H1 (cell line): ENCODE measurements around the gene APOL1. TPM values are rescaled to one million over a fixed set of nuclear protein-coding genes. Genes with fewer than 3 reads are reported as not detected.

Experiments
- CTCF ChIA-PET: fragments of 300-600 bp; sonication (Branson Sonifier 250); formaldehyde crosslinking; loops from one replicate; lab custom pipeline; 2021; ENCODE audit not compliant: partially characterized antibody; lab: Charles Lee
- POLR2A ChIA-PET: fragments of 300-600 bp; sonication (Branson Sonifier 250); formaldehyde crosslinking; loops from one replicate; lab custom pipeline; 2021; ENCODE audit warnings: inconsistent platforms; ENCODE audit not compliant: partially characterized antibody; lab: Charles Lee
- DNase-seq, 2 experiments: peaks; one replicate each; pipeline versions ENCODE4 v3.0.0 to v3.0.0-alpha.2; 2010 to 2022; ENCODE audit warnings: low spot score in 2 of 2, low read depth in 1 of 2, mixed read lengths in 1 of 2
- FAIRE-seq: peaks from 2 replicates; lab custom pipeline; 2011; peaks lifted over from hg19 to GRCh38; lab: Jason Lieb, UNC
- H2AFZ ChIP-seq: 2 replicates; pipeline ENCODE4 v1.8.1; 2012; ENCODE audit warnings: low read length, inconsistent platforms
- H2AK5ac ChIP-seq: 2 replicates; pipeline ENCODE4 v1.6.1; 2013; ENCODE audit warnings: low read depth, low read length
- H2BK120ac ChIP-seq: replicated peaks from 2 replicates; pipeline ENCODE3; 2013; ENCODE audit warnings: low read depth, low read length, inconsistent platforms
- H2BK12ac ChIP-seq: 2 replicates; pipeline ENCODE4 v1.6.1; 2013; ENCODE audit warnings: low read depth, low read length
- H2BK15ac ChIP-seq: 2 replicates; pipeline ENCODE4 v1.6.1; 2013; ENCODE audit warnings: low read length
- H2BK20ac ChIP-seq: 2 replicates; pipeline ENCODE4 v1.6.1; 2013; ENCODE audit warnings: low read length
- H2BK5ac ChIP-seq: 2 replicates; pipeline ENCODE4 v1.6.1; 2013; ENCODE audit warnings: low read depth, low read length
- H3K14ac ChIP-seq: 2 replicates; pipeline ENCODE4 v1.6.1; 2013; ENCODE audit warnings: inconsistent platforms; ENCODE audit not compliant: insufficient read length
- H3K18ac ChIP-seq: 2 replicates; pipeline ENCODE4 v1.6.1; 2013; ENCODE audit warnings: low read length; ENCODE audit errors: extremely low read depth
- H3K23ac ChIP-seq: 2 replicates; pipeline ENCODE4 v1.6.1; 2013; ENCODE audit warnings: inconsistent platforms; ENCODE audit not compliant: insufficient read length
- H3K23me2 ChIP-seq: 2 replicates; pipeline ENCODE4 v1.6.1; 2013; ENCODE audit warnings: low read depth, low read length
- H3K27ac ChIP-seq: 2 replicates; pipeline ENCODE4 v1.6.1; 2011; ENCODE audit warnings: low read depth, low read length, inconsistent platforms
- H3K27me3 ChIP-seq, 4 experiments: replicated peaks in 1 of 4; 1 replicate in 1 of 4; 2 replicates in 3 of 4; pipeline versions ENCODE4 v1.6.1 to v1.8.1; 2011 to 2013; ENCODE audit warnings: low read length in 3 of 4, mild to moderate bottlenecking in 3 of 4, inconsistent platforms in 2 of 4, mixed read lengths in 2 of 4, moderate library complexity in 1 of 4; ENCODE audit not compliant: control insufficient read depth in 3 of 4, insufficient read depth in 3 of 4; ENCODE audit errors: extremely low read depth in 1 of 4
- H3K36me3 ChIP-seq, 4 experiments: 2 replicates each; pipeline versions ENCODE4 v1.6.1 to v1.8.1; 2011 to 2013; ENCODE audit warnings: mild to moderate bottlenecking in 4 of 4, low read length in 3 of 4, moderate library complexity in 2 of 4, control low read depth in 1 of 4, inconsistent platforms in 1 of 4; ENCODE audit not compliant: insufficient read depth in 4 of 4, control insufficient read depth in 2 of 4
- H3K4ac ChIP-seq: replicated peaks from 2 replicates; pipeline ENCODE3; 2013; ENCODE audit warnings: low read length, low read depth, mixed read lengths, inconsistent platforms; ENCODE audit not compliant: insufficient read length
- H3K4me1 ChIP-seq, 4 experiments: replicated peaks in 1 of 4; 1 replicate in 1 of 4; 2 replicates in 3 of 4; pipeline versions ENCODE4 v1.6.1 to v1.8.1; 2011 to 2013; ENCODE audit warnings: low read length in 3 of 4, inconsistent platforms in 2 of 4, mixed read lengths in 1 of 4; ENCODE audit not compliant: insufficient read depth in 4 of 4, control insufficient read depth in 3 of 4
- H3K4me2 ChIP-seq, 2 experiments: 2 replicates each; pipeline versions ENCODE4 v1.6.1 to v1.8.1; 2011 to 2013; ENCODE audit warnings: low read depth in 2 of 2, low read length in 2 of 2, control low read depth in 1 of 2, inconsistent platforms in 1 of 2, mild to moderate bottlenecking in 1 of 2; ENCODE audit not compliant: insufficient read depth in 1 of 2
- H3K4me3 ChIP-seq, 4 experiments: fragments of 200-600, 300-600 bp in 1 of 4; sonication (generic), shearing (Covaris generic), sonication (Bioruptor Twin) in 1 of 4; 2 replicates each; pipeline versions ENCODE4 v1.5.1 to v1.8.1; 2011 to 2016; ENCODE audit warnings: low read length in 4 of 4, low read depth in 3 of 4, control low read depth in 2 of 4, inconsistent platforms in 2 of 4, mild to moderate bottlenecking in 2 of 4, mixed read lengths in 1 of 4, moderate library complexity in 1 of 4; ENCODE audit not compliant: insufficient read depth in 2 of 4; ENCODE audit errors: extremely low read depth in 1 of 4
- H3K56ac ChIP-seq: replicated peaks from 2 replicates; pipeline ENCODE3; 2013; ENCODE audit warnings: low read depth, mild to moderate bottlenecking, mixed read lengths, low read length, inconsistent platforms; ENCODE audit not compliant: insufficient read length
- H3K79me1 ChIP-seq: 2 replicates; pipeline ENCODE4 v1.6.1; 2013; ENCODE audit warnings: low read depth, low read length, control low read depth
- H3K79me2 ChIP-seq, 2 experiments: 2 replicates each; pipeline versions ENCODE4 v1.6.1 to v1.8.1; 2012 to 2013; ENCODE audit warnings: low read length in 2 of 2, mild to moderate bottlenecking in 2 of 2, inconsistent platforms in 1 of 2; ENCODE audit not compliant: insufficient read depth in 2 of 2, control insufficient read depth in 1 of 2
- H3K9ac ChIP-seq, 4 experiments: replicated peaks in 1 of 4; 1 replicate in 1 of 4; 2 replicates in 3 of 4; pipeline versions ENCODE4 v1.6.1 to v1.8.1; 2011 to 2013; ENCODE audit warnings: low read depth in 3 of 4, low read length in 3 of 4, control low read depth in 2 of 4, mild to moderate bottlenecking in 2 of 4, moderate library complexity in 2 of 4, inconsistent platforms in 1 of 4; ENCODE audit errors: extremely low read depth in 1 of 4
- H3K9me3 ChIP-seq, 2 experiments: 2 replicates each; pipeline versions ENCODE4 v1.6.1 to v1.8.1; 2012 to 2013; ENCODE audit warnings: mild to moderate bottlenecking in 2 of 2, moderate library complexity in 2 of 2, control low read depth in 1 of 2, inconsistent platforms in 1 of 2, low read depth in 1 of 2, low read length in 1 of 2, mixed read lengths in 1 of 2; ENCODE audit not compliant: insufficient read depth in 2 of 2
- H4K20me1 ChIP-seq, 2 experiments: replicated peaks in 1 of 2; 2 replicates each; pipeline versions ENCODE3 to v1.8.1; 2011 to 2013; ENCODE audit warnings: inconsistent platforms in 2 of 2, low read length in 2 of 2, mild to moderate bottlenecking in 1 of 2; ENCODE audit not compliant: insufficient read depth in 2 of 2, control insufficient read depth in 1 of 2
- H4K5ac ChIP-seq: 2 replicates; pipeline ENCODE4 v1.6.1; 2013; ENCODE audit warnings: low read length, low read depth, mixed read lengths, inconsistent platforms; ENCODE audit not compliant: insufficient read length
- H4K8ac ChIP-seq: 2 replicates; pipeline ENCODE4 v1.8.0; 2013; ENCODE audit warnings: mild to moderate bottlenecking, moderate library complexity, low read length, inconsistent platforms; ENCODE audit not compliant: insufficient read depth; ENCODE audit errors: extremely low read depth
- H4K91ac ChIP-seq: replicated peaks from 2 replicates; pipeline ENCODE3; 2013; ENCODE audit warnings: low read length, mixed read lengths, inconsistent platforms; ENCODE audit not compliant: insufficient read length
- CHD2 ChIP-seq: IDR thresholded peaks from 2 replicates; pipeline ENCODE4 v1.6.1; 2012; ENCODE audit warnings: low read length, improper control_type of control experiment
- CTCF ChIP-seq, 3 experiments: IDR thresholded peaks; 1 replicate in 2 of 3; 2 replicates in 1 of 3; pipeline versions ENCODE4 v1.5.1 to v1.6.1; 2011; ENCODE audit warnings: low read length in 3 of 3, mild to moderate bottlenecking in 3 of 3, inconsistent platforms in 2 of 3, low read depth in 1 of 3, moderate library complexity in 1 of 3; ENCODE audit not compliant: insufficient read depth in 1 of 3; ENCODE audit errors: control extremely low read depth in 1 of 3
- POLR2AphosphoS5 ChIP-seq: IDR thresholded peaks from 2 replicates; pipeline ENCODE4 v1.6.1; 2011; ENCODE audit warnings: low read depth, low read length
- TBP ChIP-seq: IDR thresholded peaks from 2 replicates; pipeline ENCODE4 v1.6.1; 2011; ENCODE audit warnings: low read depth, low read length, improper control_type of control experiment
- WGBS, 2 experiments: shearing (Covaris generic) in 1 of 2; methylation state at CpG; one replicate each; pipeline versions ENCODE4 v1.1.6 to v1.1.7; 2013 to 2015; ENCODE audit warnings: low lambda C conversion rate in 2 of 2, mixed read lengths in 2 of 2, inconsistent platforms in 1 of 2, low coverage in 1 of 2, missing lambda C conversion rate in 1 of 2; ENCODE audit not compliant: insufficient replicate concordance in 2 of 2, insufficient coverage in 1 of 2, insufficient read length in 1 of 2; ENCODE audit errors: extremely low coverage in 1 of 2, missing lambda C conversion rate in 1 of 2; 5-methylcytosine and 5-hydroxymethylcytosine counted together
- polyA plus RNA-seq, 7 experiments: library from polyadenylated mRNA; depleted of rRNA in 3 of 7; stranded (reverse) in 5 of 7; unstranded in 2 of 7; fragments of >200 nt in 5 of 7; fragments of 200-250 nt in 2 of 7; gene quantifications; 1 replicate in 5 of 7; 2 replicates in 1 of 7; 4 replicates in 1 of 7; pipeline versions ENCODE4 v1.2.1 to v1.2.3, GENCODE V29; 2011 to 2013; ENCODE audit warnings: missing spikeins in 2 of 7, mixed read lengths in 2 of 7
- total RNA-seq: library from RNA; stranded (reverse); fragmentation: NEBNext Ultra II Directional; extraction: Animal tissue kit (Norgen Biotek cat#: 25700); gene quantifications from 2 replicates; pipeline ENCODE4 v1.2.1, GENCODE V29; 2021

Gene APOL1
- total and polyA plus RNA-seq, 2 of the 8 experiments (the other 6 are each of a cell fraction or from before 2014, with no cell fraction given): not detected

- CTCF ChIA-PET: interaction anchor here (1.1 to 1.9 kb wide), 3 partner anchors 12 to 26 kb away, joined by 3 to 7 read pairs (median 3); partner anchors contain the start of genes APOL2 and APOL4
Observed at GRCh38 chr22:36213586-36213985, 39.3 kb upstream of the APOL1 start.

More at GRCh38 chr22:36213586-36213985, 39.3 kb upstream of the APOL1 start:
- Histone ChIP-seq H3K4me2 (no peak overlapping the region), H3K79me2 (no peaks in the 10 kb centered on the region), H3K9me3 (peaks cover 0 to 4% of the 10 kb centered on the region in 2 experiments; a peak in 1 of 4 replicates), H2BK12ac (no peak overlapping the region), H3K56ac (no peak overlapping the region), H4K5ac (no peak overlapping the region), H3K23ac (no peak overlapping the region), H3K27me3 (no peaks in the 10 kb centered on the region; a peak in 2 of 7 replicates), H3K27ac (no peak overlapping the region), H4K8ac (no peak overlapping the region), H3K4me3 (no peak overlapping the region), H3K9ac (no peak overlapping the region), H3K79me1 (no peaks in the 10 kb centered on the region), H3K4me1 (no peaks in the 10 kb centered on the region), H2BK20ac (no peak overlapping the region), H3K23me2 (no peaks in the 10 kb centered on the region), H3K18ac (no peak overlapping the region), H2BK15ac (no peak overlapping the region), H2AK5ac (no peak overlapping the region), H3K4ac (no peak overlapping the region), H3K14ac (no peak overlapping the region), H2BK120ac (no peak overlapping the region), H4K91ac (no peak overlapping the region), H2AFZ (no peak overlapping the region), H3K36me3 (no peaks in the 10 kb centered on the region), H4K20me1 (no peaks in the 10 kb centered on the region), H2BK5ac (no peak overlapping the region)
- peak; percentile 57 for FAIRE-seq
- no peak for DNase-seq
- 88% methylated on average over 4 of the region's 4 CpGs; no CpG with 5 or more reads in 1 of the 2 experiments for WGBS, 2 experiments
- no peak for TF ChIP-seq POLR2AphosphoS5
- TF ChIP-seq CHD2: no peak
- TF ChIP-seq CTCF (IDR thresholded peaks at IDR 0.05; ENCODE audit: control extremely low read depth in 1 of 3, insufficient read depth in 1 of 3, low read depth in 1 of 3, low read length in 3 of 3): no peak
- no peak for TF ChIP-seq TBP
- POLR2A ChIA-PET: interaction anchor here (1.0 kb wide), 1 partner anchor 24 kb away, joined by 3 read pairs; no protein-coding TSS in a partner anchor
